WTC11 (cell line): ENCODE data around the gene BEGAIN. TPM values are rescaled to one million over a fixed set of nuclear protein-coding genes. Genes with fewer than 3 reads are reported as not detected.

ENCODE experiments used
- ATAC-seq: fragments of 200-7000 bp; cut with Tn5 transposase; 2 replicates; pipeline ENCODE4 v1.10.0; 2021; ENCODE audit warnings: mild to moderate bottlenecking, moderate library complexity
- CTCF ChIA-PET: fragments of 300-600 bp; sonication (Branson Sonifier 250); formaldehyde crosslinking; loops from one replicate; lab custom pipeline; 2021; ENCODE audit warnings: antibody characterized with exemption; lab: Charles Lee
- POLR2A ChIA-PET: fragments of 350-600 bp; sonication (Branson Sonifier 250); formaldehyde crosslinking; loops from one replicate; lab custom pipeline; 2021; ENCODE audit warnings: antibody characterized with exemption; lab: Charles Lee
- DNase-seq: peaks from one replicate; pipeline ENCODE4 v3.0.0; 2021; ENCODE audit warnings: low spot score
- H3K27ac Mint-ChIP-seq: 2 replicates; pipeline ENCODE4 v1.8.0; 2021; ENCODE audit warnings: mixed read lengths
- H3K27me3 Mint-ChIP-seq: 2 replicates; pipeline ENCODE4 v1.8.0; 2021; ENCODE audit warnings: low read depth, mild to moderate bottlenecking, moderate library complexity, mixed read lengths
- H3K36me3 Mint-ChIP-seq: 2 replicates; pipeline ENCODE4 v1.8.0; 2021; ENCODE audit warnings: mixed read lengths
- H3K4me1 Mint-ChIP-seq: 2 replicates; pipeline ENCODE4 v1.8.0; 2022; ENCODE audit warnings: mixed read lengths
- H3K4me3 Mint-ChIP-seq: 2 replicates; pipeline ENCODE4 v1.8.0; 2021; ENCODE audit warnings: mild to moderate bottlenecking, moderate library complexity, mixed read lengths
- H3K9me3 Mint-ChIP-seq: 2 replicates; pipeline ENCODE4 v1.8.0; 2021; ENCODE audit warnings: mixed read lengths
- ATF1 ChIP-seq: sonication (generic); formaldehyde crosslinking; IDR thresholded peaks from 2 replicates; pipeline ENCODE4 v1.8.1; 2023; ENCODE audit warnings: mild to moderate bottlenecking, moderate library complexity, missing genetic modification reagents
- GABPB1 ChIP-seq: sonication (generic); formaldehyde crosslinking; IDR thresholded peaks from 2 replicates; pipeline ENCODE4 v1.8.1; 2023; ENCODE audit warnings: mild to moderate bottlenecking, missing genetic modification reagents
- KAT7 ChIP-seq: sonication (generic); formaldehyde crosslinking; IDR thresholded peaks from 2 replicates; pipeline ENCODE4 v1.8.1; 2023; ENCODE audit warnings: missing genetic modification reagents, mild to moderate bottlenecking, borderline replicate concordance
- MXD4 ChIP-seq: fragments of 250-450 bp; sonication (Bioruptor Pico); IDR thresholded peaks from 2 replicates; pipeline ENCODE4 v1.8.0; 2021; ENCODE audit warnings: mild to moderate bottlenecking, moderate library complexity, borderline replicate concordance
- NFATC4 ChIP-seq: fragments of 250-450 bp; sonication (Bioruptor Pico); IDR thresholded peaks from 2 replicates; pipeline ENCODE4 v1.9.0; 2021; ENCODE audit warnings: mild to moderate bottlenecking
- NR3C1 ChIP-seq: sonication (generic); formaldehyde crosslinking; conservative IDR thresholded peaks from 2 replicates; pipeline ENCODE4 v1.8.1; 2023; ENCODE audit warnings: low read depth, mild to moderate bottlenecking, missing genetic modification reagents
- OVOL2 ChIP-seq: fragments of 250-450 bp; sonication (Bioruptor Pico); IDR thresholded peaks from 2 replicates; pipeline ENCODE4 v1.9.0; 2021; ENCODE audit warnings: mild to moderate bottlenecking, borderline replicate concordance
- SMAD3 ChIP-seq: sonication (generic); formaldehyde crosslinking; IDR thresholded peaks from 2 replicates; pipeline ENCODE4 v1.8.0; 2022; ENCODE audit warnings: missing genetic modification reagents, mild to moderate bottlenecking, borderline replicate concordance
- SP1 ChIP-seq: sonication (generic); formaldehyde crosslinking; conservative IDR thresholded peaks from 2 replicates; pipeline ENCODE4 v1.8.1; 2022; ENCODE audit warnings: missing genetic modification reagents
- ZBTB21 ChIP-seq: sonication (generic); formaldehyde crosslinking; IDR thresholded peaks from 2 replicates; pipeline ENCODE4 v1.8.1; 2023; ENCODE audit warnings: mild to moderate bottlenecking, missing genetic modification reagents, borderline replicate concordance
- ZNF121 ChIP-seq: sonication (generic); formaldehyde crosslinking; IDR thresholded peaks from 2 replicates; pipeline ENCODE4 v1.8.0; 2023; ENCODE audit warnings: missing genetic modification reagents
- ZNF219 ChIP-seq: sonication (generic); formaldehyde crosslinking; IDR thresholded peaks from 2 replicates; pipeline ENCODE4 v1.8.0; 2023; ENCODE audit warnings: missing genetic modification reagents, mild to moderate bottlenecking, borderline replicate concordance
- total RNA-seq: library from RNA; stranded (reverse); gene quantifications from 3 replicates; pipeline ENCODE4 v1.2.3, GENCODE V29; 2021
- TF ChIP-seq, protein P1 (sequence below): fragments of 250-450 bp; sonication (Bioruptor Pico); conservative IDR thresholded peaks from 2 replicates; pipeline ENCODE4 v1.9.0; 2021; ENCODE audit warnings: mild to moderate bottlenecking
- TF ChIP-seq, protein P2 (sequence below): sonication (generic); formaldehyde crosslinking; IDR thresholded peaks from 2 replicates; pipeline ENCODE4 v1.8.0; 2023; ENCODE audit warnings: missing genetic modification reagents
- TF ChIP-seq, protein P3 (sequence below): sonication (generic); formaldehyde crosslinking; IDR thresholded peaks from 2 replicates; pipeline ENCODE4 v1.8.1; 2023; ENCODE audit warnings: mild to moderate bottlenecking, moderate library complexity, missing genetic modification reagents
- TF ChIP-seq, protein P4 (sequence below): fragments of 250-450 bp; sonication (Bioruptor Pico); IDR thresholded peaks from 2 replicates; pipeline ENCODE4 v1.9.0; 2021; ENCODE audit warnings: mild to moderate bottlenecking, borderline replicate concordance
- TF ChIP-seq, protein P5 (sequence below): sonication (generic); formaldehyde crosslinking; IDR thresholded peaks from 2 replicates; pipeline ENCODE4 v1.8.1; 2023; ENCODE audit warnings: mild to moderate bottlenecking, missing genetic modification reagents
- TF ChIP-seq, protein P6 (sequence below): fragments of 250-450 bp; sonication (Bioruptor Pico); IDR thresholded peaks from 2 replicates; pipeline ENCODE4 v1.9.0; 2021; ENCODE audit warnings: mild to moderate bottlenecking

Gene BEGAIN
- total RNA-seq, 1 experiment from 2014 or later: 1.3 TPM

DNA sequence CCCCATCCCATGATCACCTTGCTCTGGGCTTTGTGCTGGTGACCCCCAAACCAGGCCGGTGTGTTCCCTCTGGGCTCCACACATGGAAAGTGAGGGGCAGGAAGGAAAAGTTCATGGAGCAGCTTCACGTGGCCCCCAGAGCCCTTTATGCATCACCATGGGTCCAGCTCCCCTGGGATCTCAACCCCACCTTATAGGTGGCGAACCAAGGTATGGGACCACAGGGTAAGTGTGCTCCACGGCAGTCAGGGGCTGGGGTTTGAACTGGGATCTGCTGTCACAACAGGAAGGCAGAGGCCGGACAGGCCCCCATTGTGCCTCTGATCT, 7.4 kb upstream of the BEGAIN start (continued):
- TF ChIP-seq, protein P1, sequence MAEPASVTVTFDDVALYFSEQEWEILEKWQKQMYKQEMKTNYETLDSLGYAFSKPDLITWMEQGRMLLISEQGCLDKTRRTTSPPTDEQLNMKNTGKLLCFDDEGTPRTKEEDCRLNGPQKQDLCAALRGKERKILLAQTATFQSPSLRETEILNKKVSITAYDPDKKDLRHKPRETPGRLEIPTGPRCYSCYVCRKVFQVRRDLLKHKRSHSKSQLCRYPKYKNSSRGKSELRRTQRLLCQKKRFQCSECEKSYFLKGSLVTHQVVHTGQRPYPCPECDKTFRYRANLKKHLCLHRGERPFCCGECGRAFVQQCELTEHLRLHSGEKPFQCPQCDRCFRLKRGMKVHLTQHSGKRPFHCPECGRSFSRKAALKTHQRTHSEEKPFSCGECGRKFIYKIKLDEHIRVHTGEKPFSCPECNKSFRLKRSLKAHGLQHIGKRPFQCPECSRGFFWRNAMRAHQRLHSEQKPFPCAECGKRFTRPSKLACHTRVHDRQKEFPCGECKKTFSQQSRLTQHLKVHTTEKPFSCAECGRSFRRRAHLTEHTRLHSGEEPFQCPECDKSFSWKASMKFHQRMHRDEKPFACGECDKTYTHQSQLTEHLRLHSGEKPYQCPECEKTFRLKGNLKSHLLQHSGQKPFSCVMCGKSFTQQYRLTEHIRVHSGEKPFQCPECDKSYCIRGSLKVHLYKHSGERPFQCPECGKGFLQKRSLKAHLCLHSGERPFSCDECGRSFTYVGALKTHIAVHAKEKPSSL (CRISPR knock-in tag): no peak
- TF ChIP-seq, protein P2, sequence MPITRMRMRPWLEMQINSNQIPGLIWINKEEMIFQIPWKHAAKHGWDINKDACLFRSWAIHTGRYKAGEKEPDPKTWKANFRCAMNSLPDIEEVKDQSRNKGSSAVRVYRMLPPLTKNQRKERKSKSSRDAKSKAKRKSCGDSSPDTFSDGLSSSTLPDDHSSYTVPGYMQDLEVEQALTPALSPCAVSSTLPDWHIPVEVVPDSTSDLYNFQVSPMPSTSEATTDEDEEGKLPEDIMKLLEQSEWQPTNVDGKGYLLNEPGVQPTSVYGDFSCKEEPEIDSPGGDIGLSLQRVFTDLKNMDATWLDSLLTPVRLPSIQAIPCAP: no peak
- no peak for TF ChIP-seq SMAD3 (CRISPR knock-in tag)
- TF ChIP-seq, protein P3, sequence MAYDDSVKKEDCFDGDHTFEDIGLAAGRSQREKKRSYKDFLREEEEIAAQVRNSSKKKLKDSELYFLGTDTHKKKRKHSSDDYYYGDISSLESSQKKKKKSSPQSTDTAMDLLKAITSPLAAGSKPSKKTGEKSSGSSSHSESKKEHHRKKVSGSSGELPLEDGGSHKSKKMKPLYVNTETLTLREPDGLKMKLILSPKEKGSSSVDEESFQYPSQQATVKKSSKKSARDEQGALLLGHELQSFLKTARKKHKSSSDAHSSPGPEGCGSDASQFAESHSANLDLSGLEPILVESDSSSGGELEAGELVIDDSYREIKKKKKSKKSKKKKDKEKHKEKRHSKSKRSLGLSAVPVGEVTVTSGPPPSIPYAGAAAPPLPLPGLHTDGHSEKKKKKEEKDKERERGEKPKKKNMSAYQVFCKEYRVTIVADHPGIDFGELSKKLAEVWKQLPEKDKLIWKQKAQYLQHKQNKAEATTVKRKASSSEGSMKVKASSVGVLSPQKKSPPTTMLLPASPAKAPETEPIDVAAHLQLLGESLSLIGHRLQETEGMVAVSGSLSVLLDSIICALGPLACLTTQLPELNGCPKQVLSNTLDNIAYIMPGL (CRISPR knock-in tag): no peak
- TF ChIP-seq ZNF219 (CRISPR knock-in tag): no peak
- TF ChIP-seq GABPB1: no peak
- TF ChIP-seq, protein P4, sequence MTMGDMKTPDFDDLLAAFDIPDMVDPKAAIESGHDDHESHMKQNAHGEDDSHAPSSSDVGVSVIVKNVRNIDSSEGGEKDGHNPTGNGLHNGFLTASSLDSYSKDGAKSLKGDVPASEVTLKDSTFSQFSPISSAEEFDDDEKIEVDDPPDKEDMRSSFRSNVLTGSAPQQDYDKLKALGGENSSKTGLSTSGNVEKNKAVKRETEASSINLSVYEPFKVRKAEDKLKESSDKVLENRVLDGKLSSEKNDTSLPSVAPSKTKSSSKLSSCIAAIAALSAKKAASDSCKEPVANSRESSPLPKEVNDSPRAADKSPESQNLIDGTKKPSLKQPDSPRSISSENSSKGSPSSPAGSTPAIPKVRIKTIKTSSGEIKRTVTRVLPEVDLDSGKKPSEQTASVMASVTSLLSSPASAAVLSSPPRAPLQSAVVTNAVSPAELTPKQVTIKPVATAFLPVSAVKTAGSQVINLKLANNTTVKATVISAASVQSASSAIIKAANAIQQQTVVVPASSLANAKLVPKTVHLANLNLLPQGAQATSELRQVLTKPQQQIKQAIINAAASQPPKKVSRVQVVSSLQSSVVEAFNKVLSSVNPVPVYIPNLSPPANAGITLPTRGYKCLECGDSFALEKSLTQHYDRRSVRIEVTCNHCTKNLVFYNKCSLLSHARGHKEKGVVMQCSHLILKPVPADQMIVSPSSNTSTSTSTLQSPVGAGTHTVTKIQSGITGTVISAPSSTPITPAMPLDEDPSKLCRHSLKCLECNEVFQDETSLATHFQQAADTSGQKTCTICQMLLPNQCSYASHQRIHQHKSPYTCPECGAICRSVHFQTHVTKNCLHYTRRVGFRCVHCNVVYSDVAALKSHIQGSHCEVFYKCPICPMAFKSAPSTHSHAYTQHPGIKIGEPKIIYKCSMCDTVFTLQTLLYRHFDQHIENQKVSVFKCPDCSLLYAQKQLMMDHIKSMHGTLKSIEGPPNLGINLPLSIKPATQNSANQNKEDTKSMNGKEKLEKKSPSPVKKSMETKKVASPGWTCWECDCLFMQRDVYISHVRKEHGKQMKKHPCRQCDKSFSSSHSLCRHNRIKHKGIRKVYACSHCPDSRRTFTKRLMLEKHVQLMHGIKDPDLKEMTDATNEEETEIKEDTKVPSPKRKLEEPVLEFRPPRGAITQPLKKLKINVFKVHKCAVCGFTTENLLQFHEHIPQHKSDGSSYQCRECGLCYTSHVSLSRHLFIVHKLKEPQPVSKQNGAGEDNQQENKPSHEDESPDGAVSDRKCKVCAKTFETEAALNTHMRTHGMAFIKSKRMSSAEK (CRISPR knock-in tag): no peak
- no peak for TF ChIP-seq SP1
- TF ChIP-seq, protein P5, sequence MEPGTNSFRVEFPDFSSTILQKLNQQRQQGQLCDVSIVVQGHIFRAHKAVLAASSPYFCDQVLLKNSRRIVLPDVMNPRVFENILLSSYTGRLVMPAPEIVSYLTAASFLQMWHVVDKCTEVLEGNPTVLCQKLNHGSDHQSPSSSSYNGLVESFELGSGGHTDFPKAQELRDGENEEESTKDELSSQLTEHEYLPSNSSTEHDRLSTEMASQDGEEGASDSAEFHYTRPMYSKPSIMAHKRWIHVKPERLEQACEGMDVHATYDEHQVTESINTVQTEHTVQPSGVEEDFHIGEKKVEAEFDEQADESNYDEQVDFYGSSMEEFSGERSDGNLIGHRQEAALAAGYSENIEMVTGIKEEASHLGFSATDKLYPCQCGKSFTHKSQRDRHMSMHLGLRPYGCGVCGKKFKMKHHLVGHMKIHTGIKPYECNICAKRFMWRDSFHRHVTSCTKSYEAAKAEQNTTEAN (CRISPR knock-in tag): no peak
- no peak for TF ChIP-seq OVOL2 (CRISPR knock-in tag)
- TF ChIP-seq ZBTB21 (CRISPR knock-in tag): no peak

DNA sequence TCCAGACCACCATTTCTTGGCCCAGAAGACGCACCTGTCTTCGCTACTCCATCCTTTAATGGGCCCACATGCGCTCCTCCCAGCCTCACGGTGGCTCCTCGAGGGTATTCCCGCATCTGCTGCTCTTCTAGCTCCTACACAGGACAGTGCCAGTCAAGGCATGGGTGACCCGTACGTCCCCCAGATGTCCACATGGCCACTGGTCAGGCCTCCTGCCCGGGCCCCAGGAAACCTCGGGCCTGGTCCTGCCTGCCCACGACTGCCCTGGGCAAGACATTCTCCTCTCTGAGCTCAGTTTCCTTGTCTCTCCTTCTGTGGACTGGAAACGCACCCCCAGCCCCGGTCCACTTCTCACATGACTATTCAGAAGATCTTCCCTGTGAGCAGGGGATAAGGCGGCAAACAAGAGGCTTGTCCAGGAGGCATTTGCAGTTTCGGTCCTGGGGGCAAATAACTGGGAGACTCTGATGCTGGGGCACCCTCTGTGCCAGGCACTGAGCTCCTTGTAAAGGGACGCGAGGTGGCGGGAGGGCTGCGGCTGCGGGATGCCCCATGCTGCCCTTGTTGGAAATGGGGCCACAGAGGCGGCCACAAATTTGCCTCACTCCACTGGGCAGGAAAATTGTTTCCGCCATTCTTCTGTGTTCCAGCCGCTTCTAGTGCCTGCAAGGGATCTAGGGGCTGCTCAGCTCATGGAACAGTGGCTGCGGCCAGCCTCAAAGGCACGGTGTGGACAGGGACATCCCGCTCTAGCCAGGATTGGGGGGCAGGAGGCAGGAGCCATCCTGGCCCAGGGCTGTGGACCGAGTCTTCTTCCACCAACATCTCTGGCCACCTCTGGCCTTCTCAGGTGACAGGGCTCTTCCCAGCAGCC, 6.8 kb upstream of the BEGAIN start:
- no peaks in the 10 kb centered on the region for H3K36me3 Mint-ChIP-seq
- H3K27me3 Mint-ChIP-seq: peaks cover 26% of the 10 kb centered on the region
- ChIA-PET POLR2A (no interaction called here), CTCF (interaction anchor here (0.6 to 1.4 kb wide), 2 partner anchors 25 to 59 kb away, joined by 3 to 4 read pairs; no protein-coding TSS in a partner anchor)
- no peaks in the 10 kb centered on the region for H3K9me3 Mint-ChIP-seq
- peak; percentile 7 for DNase-seq
- ATAC-seq: no peak
- H3K4me1 Mint-ChIP-seq: no peaks in the 10 kb centered on the region
- no peak overlapping the region for H3K4me3 Mint-ChIP-seq
- H3K27ac Mint-ChIP-seq: no peak overlapping the region
- TF ChIP-seq, protein P6, sequence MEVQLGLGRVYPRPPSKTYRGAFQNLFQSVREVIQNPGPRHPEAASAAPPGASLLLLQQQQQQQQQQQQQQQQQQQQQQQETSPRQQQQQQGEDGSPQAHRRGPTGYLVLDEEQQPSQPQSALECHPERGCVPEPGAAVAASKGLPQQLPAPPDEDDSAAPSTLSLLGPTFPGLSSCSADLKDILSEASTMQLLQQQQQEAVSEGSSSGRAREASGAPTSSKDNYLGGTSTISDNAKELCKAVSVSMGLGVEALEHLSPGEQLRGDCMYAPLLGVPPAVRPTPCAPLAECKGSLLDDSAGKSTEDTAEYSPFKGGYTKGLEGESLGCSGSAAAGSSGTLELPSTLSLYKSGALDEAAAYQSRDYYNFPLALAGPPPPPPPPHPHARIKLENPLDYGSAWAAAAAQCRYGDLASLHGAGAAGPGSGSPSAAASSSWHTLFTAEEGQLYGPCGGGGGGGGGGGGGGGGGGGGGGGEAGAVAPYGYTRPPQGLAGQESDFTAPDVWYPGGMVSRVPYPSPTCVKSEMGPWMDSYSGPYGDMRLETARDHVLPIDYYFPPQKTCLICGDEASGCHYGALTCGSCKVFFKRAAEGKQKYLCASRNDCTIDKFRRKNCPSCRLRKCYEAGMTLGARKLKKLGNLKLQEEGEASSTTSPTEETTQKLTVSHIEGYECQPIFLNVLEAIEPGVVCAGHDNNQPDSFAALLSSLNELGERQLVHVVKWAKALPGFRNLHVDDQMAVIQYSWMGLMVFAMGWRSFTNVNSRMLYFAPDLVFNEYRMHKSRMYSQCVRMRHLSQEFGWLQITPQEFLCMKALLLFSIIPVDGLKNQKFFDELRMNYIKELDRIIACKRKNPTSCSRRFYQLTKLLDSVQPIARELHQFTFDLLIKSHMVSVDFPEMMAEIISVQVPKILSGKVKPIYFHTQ: no peak
- TF ChIP-seq ZNF121 (CRISPR knock-in tag) (no peak), ATF1 (CRISPR knock-in tag) (no peak), KAT7 (no peak), NR3C1 (no peak), NFATC4 (no peak), MXD4 (CRISPR knock-in tag) (no peak)
- TF ChIP-seq, protein P5 (CRISPR knock-in tag): no peak
